NK-92 (cell line): ENCODE results near the gene IL3.

Experiments used
- DNase-seq: peaks from one replicate; lab custom pipeline; 2025; ENCODE audit not compliant: unreplicated experiment; lab: John Stamatoyannopoulos, UW

IL3 gene

DNA sequence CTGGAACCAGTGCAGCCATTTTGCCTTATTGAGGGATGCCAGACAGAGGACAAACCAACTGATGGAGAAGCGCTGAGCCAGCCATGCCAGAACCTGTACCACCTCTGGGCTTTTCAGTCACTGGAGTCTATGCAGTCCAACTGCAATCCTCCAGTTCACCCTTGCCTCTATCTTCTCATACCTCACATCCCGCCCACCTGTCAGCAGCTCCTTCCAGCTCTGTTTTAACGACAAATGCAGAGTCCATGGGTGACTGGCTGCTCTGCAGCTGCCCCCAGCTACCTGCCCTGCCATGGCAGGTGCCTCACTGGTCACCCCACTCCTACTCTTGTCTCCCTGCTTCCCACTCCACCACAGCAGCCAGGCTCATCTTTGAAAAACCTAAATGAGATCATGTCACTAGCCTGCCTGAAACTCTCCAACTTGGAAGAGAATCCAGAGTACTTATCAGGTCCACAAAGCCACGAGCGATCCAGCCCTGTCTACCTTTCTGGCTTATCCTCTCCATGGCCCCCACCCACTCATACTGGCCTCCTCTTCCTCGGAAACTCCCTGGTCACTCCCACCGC lies 35.0 kb upstream of the IL3 start:
- DNase-seq, result no peak

DNA sequence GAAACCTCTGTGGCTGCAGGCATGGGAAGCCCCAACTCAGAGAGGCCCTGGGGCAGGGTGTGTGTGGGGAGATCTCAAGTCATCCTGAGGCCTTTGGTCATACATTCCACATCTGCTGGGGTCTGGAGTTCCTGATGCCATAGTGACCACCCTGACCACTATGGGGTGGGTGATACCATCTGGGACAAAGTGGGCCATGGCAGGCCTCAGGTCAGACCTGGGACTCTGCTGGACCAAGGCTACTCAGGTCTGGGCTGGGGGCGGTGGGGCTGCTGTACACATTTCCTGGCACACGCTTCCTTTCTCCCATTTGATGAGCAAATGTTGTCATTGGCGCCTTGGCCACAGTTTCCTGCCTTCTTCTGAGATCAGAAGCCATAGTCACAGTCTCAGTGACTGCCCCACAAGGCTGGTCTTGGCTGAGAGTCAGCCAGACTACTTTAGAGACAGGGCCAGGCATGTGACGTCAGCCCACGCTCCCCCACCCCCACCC lies 33.9 kb upstream of the IL3 start:
- DNase-seq, result no peak

DNA sequence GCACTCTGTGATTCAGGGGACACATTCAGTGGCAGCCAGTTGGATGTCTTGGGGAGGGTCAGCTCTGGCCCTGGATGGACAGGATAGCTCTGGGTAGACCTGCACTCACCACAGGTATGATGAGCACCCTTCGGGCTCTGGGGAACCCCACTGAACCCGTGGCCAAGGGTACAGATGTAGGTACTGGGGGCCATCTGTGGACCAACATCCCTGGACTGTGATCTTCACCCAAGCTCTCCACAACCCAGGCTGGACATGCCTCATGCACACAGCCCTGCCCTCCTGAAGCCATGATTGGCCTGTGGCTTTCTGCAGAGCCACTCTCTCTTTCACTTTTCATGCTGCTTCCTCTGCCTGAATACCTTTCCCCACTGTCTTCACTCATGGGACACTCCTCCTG lies 33.4 kb upstream of the IL3 start:
- DNase-seq, result no peak

DNA sequence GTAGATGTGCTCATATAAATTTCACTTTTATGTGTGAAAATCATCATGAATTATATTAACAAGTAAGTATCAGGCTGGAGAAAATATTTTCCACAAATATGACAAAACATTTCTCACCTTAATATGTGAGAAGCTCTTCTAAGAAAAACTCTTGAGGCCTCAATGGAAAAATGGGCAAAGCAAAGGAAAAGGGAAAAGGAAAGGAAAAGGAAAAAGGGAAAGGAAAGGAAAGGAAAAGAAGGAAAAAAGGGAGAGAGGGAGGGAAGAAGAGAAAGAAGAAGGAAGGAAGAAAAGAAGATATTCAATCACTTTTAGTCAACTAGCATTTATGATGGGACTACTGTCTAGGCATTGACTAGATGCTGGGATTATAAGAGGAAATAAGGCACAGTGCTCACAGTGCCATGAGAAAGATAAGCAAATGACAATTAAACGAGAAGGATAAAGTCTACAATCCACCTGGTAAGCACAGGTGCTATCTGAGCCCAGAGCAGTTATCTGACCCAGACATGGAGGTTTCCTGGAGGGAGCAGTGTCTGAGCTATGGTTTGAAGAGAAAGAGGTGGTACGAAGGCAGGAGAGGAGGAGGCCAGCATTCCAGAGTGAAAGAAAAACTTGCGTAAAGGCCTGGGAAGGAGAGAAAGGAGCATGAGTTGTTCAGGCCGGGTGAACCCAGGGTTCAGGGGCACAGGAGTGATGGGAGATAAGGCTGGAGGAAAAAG lies 30.7 kb upstream of the IL3 start:
- DNase-seq, result no peak

DNA sequence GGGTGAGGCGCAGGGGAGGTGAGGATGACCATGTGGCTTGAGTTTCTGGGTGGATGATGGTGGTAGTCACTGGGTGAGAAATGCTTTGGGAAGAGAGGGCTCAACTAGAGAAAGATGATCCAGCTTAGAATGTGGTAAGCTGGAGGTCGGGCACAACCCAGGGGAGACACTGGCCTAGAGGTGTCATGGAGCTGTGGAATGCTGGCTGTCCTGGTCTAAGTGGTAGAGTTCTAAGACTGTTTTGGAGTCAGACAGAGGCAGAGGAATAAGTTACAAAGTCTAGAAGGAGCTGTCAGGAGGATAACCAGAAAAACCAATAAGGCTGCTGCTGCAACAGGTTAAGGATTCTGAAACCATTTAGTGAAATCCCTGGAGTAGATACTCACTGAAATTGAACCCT lies 29.8 kb upstream of the IL3 start:
- DNase-seq, result no peak

DNA sequence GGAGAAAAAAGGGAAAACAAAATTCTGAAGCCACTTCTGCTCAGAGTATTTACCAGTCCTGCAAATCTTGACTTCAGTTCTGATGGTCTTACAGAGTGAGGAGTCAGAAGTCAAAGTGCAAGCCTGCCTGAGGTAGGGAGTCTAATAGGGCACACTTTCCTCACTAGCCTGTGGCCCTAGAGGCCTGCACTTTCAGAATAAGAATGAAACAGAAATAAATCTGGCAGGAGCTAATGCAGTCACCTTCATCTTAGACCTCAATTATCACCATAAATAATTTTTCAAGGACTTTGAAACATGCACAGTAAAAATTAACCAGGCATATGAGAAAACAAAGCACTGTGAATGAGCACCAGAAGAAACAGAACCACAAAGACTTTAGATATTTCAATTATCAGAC lies 28.3 kb upstream of the IL3 start:
- DNase-seq, result no peak

DNA sequence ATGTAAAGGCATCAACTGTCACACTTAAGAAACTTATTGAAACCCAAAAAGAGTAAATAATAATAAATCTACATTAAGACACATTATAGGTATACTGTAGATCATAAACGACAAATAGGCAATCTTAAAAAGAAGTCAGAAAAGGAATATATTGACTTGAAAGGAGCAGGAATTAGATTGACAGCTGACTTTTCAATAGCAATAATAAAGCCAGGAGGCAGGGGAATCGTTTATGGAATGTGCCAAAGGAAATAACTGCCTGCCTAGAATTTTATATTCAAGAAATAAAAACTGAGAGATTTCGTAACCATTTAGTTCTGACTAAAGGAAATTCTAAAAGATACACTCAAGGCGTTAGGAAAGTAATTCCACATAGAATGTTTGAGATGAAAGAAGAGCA lies 27.3 kb upstream of the IL3 start:
- DNase-seq, result no peak

DNA sequence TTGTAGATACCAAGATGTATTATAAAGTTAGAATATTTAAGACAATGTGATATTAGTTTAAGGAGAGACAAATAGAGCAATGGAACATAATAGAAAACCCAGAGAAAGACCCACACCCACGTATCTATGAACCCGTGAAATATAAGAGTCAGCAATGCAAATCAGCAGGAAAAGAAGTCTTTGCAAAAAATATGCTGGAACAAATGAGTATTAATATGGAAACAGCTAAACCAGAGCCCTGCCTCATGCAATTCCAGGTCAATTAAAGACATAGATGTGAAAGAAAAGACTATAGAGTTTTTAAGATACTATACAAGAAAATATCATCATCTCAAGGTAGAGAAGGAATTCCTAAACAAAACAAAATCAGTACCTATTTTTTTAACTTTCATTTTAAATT lies 23.1 kb upstream of the IL3 start:
- no peak for DNase-seq

DNA sequence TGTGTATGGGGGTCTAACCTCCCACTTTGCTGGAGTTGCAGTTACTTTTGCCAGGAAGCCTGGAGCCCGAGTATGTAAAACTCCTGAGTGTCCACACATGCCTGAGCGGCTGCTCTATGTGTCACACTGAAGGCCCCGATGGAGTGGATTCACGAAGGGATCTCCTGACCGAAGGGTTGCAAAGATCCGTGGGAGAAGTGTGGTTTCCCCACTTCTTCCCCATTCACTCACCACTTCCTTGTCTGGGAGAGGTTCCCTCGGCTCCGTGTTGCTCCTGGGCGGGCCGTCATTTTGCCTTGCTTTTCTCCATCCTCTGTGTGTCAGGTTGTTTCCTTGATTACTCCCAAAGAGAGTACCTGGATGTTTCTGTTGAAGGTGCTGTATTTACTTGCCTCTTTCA lies 16.2 kb upstream of the IL3 start:
- no peak for DNase-seq

DNA sequence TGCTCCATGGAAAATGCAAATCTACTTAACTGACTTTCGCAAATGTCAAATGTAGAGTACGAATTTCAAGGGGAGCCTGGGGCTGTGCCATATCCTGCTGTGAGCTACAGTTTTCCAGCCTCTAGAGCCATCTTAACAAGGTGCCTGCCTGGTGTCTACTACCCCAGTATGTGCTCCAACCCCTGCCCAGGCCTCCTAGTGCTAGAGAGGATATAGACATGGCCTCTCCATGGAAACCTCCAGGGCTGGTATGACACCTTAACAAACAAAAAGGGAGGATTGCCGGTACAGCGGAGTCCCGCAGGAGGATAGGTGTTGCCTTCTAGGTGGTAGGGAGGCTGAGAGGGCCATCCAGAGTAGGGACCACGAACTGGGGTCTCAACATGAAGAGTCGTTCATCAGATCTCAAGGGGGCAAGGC lies 13.6 kb upstream of the IL3 start:
- DNase-seq, result no peak

DNA sequence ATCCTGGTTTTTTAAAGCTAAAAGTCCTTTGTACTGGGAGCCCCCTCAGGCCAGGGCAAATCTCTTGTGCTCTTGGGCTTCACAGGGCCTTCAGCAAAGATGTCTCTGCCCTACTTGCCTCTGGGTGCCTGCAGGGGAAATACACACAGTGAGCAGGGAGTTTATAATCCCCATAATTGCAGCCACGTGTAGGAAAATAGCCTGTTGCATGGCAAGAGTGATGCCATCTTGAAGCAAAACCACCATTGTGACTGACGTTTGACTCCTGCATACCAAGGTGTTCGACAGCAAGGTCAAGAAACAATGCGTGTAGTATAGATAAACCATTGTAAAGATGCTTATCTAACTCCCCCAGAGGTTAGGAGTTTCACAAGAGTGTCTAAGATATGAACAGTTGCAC lies 11.4 kb upstream of the IL3 start:
- no peak for DNase-seq

DNA sequence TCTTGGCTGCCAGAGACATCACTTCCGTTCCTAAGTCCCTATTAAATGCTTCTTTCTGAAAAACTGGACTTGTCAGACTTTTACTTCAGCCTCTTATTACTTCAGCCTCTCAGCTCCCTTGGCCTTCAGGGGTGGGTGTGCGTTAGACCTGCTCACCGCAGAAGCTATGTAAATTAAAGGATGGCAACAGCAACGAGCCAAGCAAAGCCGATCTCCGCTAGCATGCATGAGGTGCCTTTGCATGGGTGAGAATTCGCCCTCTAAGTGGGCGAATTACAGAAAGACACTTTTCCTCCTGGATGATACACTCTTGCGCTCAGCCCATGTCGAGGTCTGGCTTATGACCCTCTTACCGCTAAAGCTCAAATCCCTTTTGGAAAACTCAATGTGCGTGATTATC lies 10.9 kb upstream of the IL3 start:
- DNase-seq, result no peak

DNA sequence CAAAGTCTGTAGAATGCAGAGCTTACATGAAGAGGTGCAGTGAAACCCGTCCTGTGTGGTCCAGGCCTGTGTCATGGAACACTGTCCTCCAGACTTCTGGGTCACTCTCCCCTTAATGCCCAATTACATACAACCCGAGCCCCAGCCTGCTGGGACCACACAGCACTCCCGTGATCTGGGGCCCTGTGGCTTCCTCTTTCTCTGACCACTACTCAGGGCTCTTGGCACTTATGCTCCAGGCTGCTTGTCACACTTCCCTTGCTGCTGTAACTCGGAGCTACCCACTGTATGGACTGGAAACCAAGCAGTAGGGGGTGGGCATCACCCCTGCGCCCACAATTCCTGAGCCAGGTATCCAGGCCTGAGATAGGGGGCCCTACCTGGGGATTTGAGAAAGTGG lies 10.3 kb upstream of the IL3 start:
- DNase-seq, result no peak

DNA sequence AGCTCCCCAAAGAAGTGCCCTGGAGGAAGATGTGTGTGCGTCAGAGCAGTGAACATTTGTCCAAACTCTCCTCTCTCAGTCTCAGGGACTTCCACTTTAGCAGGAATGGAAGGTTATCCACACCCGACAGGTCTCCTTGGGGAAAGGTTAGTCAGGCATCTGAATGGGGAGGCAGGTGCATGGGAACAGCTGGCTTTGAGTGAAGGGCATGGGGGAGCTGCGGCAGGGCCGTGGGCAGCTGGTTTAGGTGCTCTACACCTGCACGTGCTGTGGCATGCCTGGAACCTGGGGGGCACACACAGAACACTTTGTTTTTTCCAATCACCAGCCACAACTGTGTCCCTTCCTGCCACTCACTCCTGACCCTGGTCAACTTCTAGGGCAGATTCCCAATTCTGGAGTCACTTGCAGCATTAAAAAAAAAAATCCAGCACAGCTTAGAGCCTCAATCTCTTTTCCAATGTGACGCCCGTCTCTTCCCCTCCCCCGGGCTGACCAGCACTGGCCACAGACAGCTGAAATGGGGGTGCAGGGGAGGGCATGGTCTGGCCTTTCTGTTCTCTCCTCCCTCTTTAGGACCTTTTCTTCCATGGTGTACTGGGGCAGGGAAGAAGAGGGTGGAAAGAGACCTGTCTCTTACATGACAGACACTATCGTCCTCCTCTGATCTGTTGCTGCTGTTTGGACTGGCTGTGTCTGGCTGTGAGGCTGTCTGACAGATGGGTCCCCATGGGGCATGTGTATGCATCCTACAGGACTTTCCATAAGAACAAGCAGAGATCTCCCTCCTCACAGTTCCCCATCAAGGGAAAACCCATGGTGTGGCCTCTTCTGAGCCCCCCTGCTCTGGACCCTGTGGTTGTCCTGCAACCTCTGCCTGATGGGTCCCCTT lies 9.5 kb upstream of the IL3 start:
- no peak for DNase-seq

DNA sequence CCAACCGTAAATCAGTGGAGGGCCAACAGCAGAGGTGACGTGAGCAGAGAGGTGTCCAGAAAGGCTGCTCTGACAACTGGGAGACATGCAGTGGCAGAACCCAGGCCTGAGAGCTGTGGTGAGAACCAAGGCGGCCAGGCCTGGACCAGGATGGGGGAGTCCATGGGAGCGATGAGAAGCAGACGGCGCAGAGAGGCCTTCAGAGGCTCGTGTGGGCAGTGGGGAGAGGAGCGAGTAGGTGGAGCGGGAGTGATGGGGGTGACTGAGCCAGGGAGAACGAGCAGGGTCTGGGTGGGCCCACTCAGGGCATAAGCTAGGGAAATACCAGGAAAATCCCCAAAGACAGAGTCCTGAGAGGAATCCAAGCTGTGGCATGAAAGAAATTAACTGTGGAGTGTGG lies 7.9 kb upstream of the IL3 start:
- no peak for DNase-seq

DNA sequence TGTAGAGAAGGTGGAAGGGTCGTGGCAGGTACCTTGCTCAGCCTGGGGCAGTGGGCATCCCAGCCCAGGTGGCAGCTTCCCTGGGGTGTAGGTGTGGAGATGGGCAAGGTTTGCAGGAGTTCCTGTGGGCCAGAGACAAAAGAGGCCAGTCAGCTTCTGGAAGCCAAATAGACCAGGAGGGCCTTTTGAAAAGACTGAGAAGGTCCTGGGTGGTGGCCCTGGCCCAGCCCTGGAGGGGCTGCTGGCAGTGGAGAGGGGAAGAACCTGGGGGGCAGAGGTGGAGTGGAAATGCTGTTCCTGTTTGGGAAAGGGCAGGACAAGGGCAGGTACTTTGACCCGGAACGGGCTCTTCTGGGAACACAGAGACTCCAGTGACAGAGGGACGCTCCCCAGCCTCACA lies 7.0 kb upstream of the IL3 start:
- no peak for DNase-seq

DNA sequence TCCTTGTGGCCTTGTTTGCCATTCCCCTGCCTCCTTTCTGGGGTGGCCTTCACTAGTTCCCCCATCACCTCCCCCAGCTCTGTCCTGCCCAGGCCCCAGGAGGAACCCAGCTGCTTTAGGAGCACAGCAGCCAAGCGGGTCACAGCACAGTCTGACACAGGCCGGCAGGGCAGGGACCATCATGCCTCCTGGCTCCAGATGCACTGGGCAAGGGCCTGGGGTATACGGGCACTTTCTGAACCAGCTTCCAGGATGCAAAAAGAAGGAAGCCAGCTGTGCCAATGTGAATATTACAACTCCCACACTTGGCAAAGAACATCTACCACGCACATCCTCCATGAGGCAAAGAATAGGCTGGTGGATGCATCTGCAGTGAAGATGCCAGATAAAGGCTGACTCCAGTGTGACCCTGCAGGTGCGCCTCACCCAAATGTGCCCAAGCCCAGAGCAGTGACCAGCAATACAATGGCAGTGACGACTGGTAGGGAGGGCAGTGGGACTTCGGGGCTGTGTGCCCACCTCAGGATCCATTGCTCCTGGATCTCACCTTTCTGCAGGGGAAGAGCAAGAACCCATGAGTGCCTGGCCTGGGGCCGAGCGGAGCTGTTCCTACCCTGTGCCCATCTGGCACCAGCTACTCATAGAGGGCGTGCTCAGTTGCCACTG lies 6.3 kb upstream of the IL3 start:
- no peak for DNase-seq

DNA sequence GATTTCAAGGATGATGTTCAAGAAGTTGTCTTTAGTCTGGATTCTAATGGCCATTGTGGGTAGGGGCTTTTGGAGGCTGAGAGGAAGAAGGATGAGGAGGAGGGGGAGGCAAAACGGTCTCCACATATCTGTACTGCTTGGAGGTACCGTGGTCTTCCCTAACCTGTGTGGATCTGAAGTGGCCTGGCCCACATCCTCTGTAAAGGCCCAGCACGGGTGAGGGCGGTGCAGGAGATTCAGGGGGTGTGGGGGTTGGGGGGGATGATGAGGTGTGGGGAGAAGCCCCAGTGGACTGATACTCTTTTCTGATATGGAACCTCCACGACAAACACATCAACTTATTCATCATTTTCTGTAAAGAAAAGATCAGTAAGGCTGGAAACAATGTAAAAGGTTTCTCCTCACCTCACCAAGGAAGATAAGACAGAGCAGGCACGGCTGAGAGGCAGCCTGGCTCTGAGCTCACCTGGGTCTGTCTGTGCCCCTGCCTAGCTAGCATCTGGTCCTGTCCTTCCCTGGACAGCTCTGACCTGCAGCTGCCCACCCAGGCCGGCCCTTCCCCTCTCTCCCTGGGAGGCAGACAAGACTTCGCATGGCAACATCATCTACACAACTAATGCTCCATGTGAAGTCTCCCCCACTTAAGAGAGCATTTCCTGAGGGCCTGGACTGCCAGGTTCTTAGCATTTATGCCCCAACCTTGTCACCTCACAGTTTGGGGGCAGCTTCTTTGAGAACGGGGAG lies 5.6 kb upstream of the IL3 start:
- DNase-seq, result no peak

DNA sequence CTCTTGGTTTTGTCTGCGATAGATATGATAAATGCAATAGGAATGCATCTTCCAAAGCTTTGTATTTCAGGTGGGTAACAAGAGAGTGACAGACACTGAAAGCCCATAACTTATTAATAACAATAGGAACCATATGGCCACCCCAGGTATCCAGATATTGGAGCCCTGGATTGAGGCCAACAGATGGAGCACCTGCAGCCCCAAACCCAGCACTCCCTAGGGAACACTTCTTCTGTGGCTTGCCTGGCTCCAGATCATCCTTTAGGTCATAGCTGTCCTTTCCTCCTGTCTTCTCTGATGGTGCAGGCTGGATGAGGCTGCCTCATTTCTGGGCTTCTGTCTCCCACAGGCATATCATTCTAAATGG lies 5.0 kb upstream of the IL3 start:
- DNase-seq, result no peak

DNA sequence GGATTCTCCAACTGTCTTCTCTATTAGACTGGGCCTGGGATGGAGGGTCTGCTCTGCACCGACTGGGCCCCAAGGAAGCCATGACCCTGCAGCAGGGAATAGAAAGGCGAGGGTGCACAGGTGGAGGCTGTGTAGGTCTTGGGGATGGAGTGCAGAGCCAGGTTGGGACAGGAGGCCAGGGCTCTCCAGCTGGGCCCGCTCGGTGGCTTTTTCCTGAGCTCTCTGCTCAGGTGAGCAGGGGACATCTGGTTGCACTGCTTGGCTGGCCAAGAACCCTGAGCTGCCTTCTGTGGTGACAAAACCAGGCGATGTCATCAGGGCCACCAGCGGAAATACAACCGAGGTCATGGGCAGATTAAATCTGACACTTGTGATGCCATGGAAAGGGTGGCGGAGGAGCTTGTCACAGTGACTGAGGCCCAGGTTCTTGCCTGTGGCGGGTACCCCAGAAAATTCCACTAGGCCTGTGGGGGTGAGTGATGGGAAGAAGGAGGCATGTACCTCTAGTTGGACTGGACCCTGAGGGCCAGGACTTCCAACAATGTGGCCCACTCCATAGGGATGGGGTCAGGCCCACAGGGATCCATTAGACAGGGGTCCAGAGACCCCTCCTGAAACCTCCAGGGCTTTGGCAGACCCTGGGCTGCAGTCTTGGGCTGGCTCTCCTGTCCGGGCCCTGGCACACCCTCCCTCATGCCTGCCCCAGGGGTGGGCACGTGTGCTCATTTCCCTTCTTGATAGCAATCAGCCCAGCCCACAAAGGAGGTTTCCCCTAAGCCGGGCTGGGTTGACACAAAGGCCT lies 4.4 kb upstream of the IL3 start:
- DNase-seq, result no peak
